Measurements from ENCODE around the gene C1QTNF8. TPM values are rescaled to one million over a fixed set of nuclear protein-coding genes. Genes with fewer than 3 reads are reported as not detected.

Gene C1QTNF8
- total and polyA plus RNA-seq, 12 donors, result 0.15 TPM; not detected in 11

- no peak for TF ChIP-seq CTCF (IDR thresholded peaks at IDR 0.05)
- peaks cover 0 to 41% (median 30%) of the 10 kb centered on the region in 7 donors for H3K27me3 ChIP-seq
- H3K4me3 ChIP-seq, result no peak overlapping the region
Measured at GRCh38 chr16:1143761-1144450, 47.9 kb upstream of the C1QTNF8 start.

GRCh38 chr16:1142911-1143310, 46.9 kb upstream of the C1QTNF8 start:
- TF ChIP-seq CTCF (IDR thresholded peaks at IDR 0.05), result no peak
- DNase-seq (no peak), ATAC-seq (no peak)
- Histone ChIP-seq H3K27me3 (peaks cover 0 to 48% (median 30%) of the 10 kb centered on the region in 7 donors), H3K4me1 (no peaks in the 10 kb centered on the region), H3K36me3 (no peaks in the 10 kb centered on the region), H3K9me3 (peaks cover 0 to 4% (median 0%) of the 10 kb centered on the region in 11 donors), H3K4me3 (no peak overlapping the region), H3K27ac (no peak overlapping the region)
- 71 to 76% methylated on average over 19 of the region's 19 CpGs for WGBS, 2 donors
- intact Hi-C loops (cut with DNase I), result no loop called here

More at GRCh38 chr16:1143761-1144450, 47.9 kb upstream of the C1QTNF8 start:
- intact Hi-C loops (cut with DNase I), result no loop called here
- Histone ChIP-seq H3K27ac (no peak overlapping the region), H3K4me1 (no peaks in the 10 kb centered on the region), H3K9me3 (peaks cover 0 to 5% (median 0%) of the 10 kb centered on the region in 11 donors), H3K36me3 (no peaks in the 10 kb centered on the region)
- no peak for ATAC-seq
- 78 to 82% methylated on average over 23 of the region's 23 CpGs for WGBS, 2 donors
- no peak for DNase-seq

GRCh38 chr16:1141716-1142115, 45.7 kb upstream of the C1QTNF8 start:
- Histone ChIP-seq H3K36me3 (no peaks in the 10 kb centered on the region), H3K27me3 (peaks cover 0 to 48% (median 30%) of the 10 kb centered on the region in 7 donors), H3K4me1 (no peaks in the 10 kb centered on the region), H3K27ac (no peak overlapping the region), H3K9me3 (no peaks in the 10 kb centered on the region), H3K4me3 (no peak overlapping the region)
- DNase-seq, result no peak
- intact Hi-C loops (cut with DNase I), result no loop called here
- ATAC-seq, result no peak
- no peak for TF ChIP-seq CTCF (IDR thresholded peaks at IDR 0.05)
- 74 to 75% methylated on average over 6 to 8 of the region's 8 CpGs for WGBS, 2 donors

GRCh38 chr16:1141191-1141590, 45.1 kb upstream of the C1QTNF8 start:
- no peak for ATAC-seq
- peaks cover 0 to 48% (median 30%) of the 10 kb centered on the region in 7 donors for H3K27me3 ChIP-seq
- no peaks in the 10 kb centered on the region for H3K36me3 ChIP-seq
- no peak for DNase-seq
- H3K4me1 ChIP-seq, result no peaks in the 10 kb centered on the region
- no peak overlapping the region for H3K4me3 ChIP-seq
- intact Hi-C loops (cut with DNase I), result no loop called here
- H3K27ac ChIP-seq, result no peak overlapping the region
- H3K9me3 ChIP-seq, result no peaks in the 10 kb centered on the region
- TF ChIP-seq CTCF (IDR thresholded peaks at IDR 0.05), result no peak
- WGBS, 2 donors, result 51 to 60% methylated on average over 8 of the region's 8 CpGs

Data from heart right ventricle (tissue), 16 donors.